Bronchial epithelial cell (primary cell): ENCODE data around the gene KRR1. TPM values are rescaled to one million over a fixed set of nuclear protein-coding genes. Genes with fewer than 3 reads are reported as not detected.
A peak's percentile ranks its signal among the peaks of the same experiment; 100 is the strongest.
"Not testable (repeated sequence)": the region's sequence is repeated elsewhere in the genome, so short reads cannot be mapped to it uniquely, and the experiment has no call there.

Experiments
- DNase-seq: peaks from one replicate; pipeline ENCODE4 v3.0.0-alpha.2; 2010; ENCODE audit warnings: low read depth
- FAIRE-seq: peaks from 2 replicates; lab custom pipeline; 2011; peaks lifted over from hg19 to GRCh38; lab: Jason Lieb, UNC
- H3K27me3 ChIP-seq: 2 replicates; pipeline ENCODE4 v1.5.1; 2011; ENCODE audit warnings: low read length; ENCODE audit not compliant: control insufficient read depth, insufficient read depth
- H3K36me3 ChIP-seq: 2 replicates; pipeline ENCODE4 v1.5.1; 2011; ENCODE audit warnings: low read length; ENCODE audit not compliant: control insufficient read depth, insufficient read depth
- H3K4me3 ChIP-seq: 2 replicates; pipeline ENCODE4 v1.5.1; 2011; ENCODE audit warnings: mild to moderate bottlenecking, low read depth, low read length, control low read depth
- total RNA-seq: library from RNA; depleted of rRNA; stranded (reverse); fragments of >200 nt; gene quantifications from 2 replicates; pipeline ENCODE4 v1.2.1, GENCODE V29; 2014
- TF ChIP-seq, protein P1 (sequence below): IDR thresholded peaks from 2 replicates; pipeline ENCODE4 v1.5.1; 2011; ENCODE audit warnings: mild to moderate bottlenecking, moderate library complexity, low read length, control low read depth, inconsistent platforms; ENCODE audit not compliant: insufficient read depth, severe bottlenecking

KRR1 gene
- total RNA-seq, 1 donor from 2014 or later: 30.8 TPM

DNA sequence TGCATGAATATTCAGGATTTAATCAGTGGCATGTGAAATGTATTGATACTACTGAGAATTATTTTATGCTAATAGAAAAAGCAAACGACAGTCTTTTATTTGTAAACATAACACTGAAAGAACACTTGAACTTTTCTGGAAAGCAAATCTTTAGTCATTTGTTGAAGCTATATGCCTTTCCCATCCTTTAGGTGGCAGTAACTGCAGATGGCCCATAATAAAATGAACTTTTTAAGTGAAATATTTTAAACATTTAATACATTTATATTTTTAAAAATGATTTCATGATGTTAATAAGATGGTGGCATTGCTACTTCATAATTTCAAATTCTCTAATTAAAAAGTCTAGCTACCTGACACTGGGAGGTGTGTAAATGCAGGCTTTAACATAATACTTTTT is 13.9 kb upstream of the KRR1 start:
- no peak for FAIRE-seq
- DNase-seq: no peak
- TF ChIP-seq, protein P1, sequence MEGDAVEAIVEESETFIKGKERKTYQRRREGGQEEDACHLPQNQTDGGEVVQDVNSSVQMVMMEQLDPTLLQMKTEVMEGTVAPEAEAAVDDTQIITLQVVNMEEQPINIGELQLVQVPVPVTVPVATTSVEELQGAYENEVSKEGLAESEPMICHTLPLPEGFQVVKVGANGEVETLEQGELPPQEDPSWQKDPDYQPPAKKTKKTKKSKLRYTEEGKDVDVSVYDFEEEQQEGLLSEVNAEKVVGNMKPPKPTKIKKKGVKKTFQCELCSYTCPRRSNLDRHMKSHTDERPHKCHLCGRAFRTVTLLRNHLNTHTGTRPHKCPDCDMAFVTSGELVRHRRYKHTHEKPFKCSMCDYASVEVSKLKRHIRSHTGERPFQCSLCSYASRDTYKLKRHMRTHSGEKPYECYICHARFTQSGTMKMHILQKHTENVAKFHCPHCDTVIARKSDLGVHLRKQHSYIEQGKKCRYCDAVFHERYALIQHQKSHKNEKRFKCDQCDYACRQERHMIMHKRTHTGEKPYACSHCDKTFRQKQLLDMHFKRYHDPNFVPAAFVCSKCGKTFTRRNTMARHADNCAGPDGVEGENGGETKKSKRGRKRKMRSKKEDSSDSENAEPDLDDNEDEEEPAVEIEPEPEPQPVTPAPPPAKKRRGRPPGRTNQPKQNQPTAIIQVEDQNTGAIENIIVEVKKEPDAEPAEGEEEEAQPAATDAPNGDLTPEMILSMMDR: no peak

DNA sequence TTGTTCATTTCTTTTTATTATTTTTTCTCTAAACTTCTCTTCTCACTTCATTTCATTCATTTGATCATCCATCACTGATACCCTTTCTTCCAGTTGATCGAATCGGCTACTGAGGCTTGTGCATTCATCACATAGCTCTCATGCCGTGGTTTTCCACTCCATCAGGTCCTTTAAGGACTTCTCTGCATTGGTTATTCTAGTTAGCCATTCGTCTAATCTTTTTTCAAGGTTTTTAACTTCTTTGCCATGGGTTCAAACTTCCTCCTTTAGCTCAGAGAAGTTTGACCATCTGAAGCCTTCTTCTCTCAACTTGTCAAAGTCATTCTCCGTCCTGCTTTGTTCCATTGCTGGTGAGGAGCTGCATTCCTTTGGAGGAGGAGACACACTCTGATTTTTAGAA is 10.7 kb upstream of the KRR1 start:
- not testable (repeated sequence) for DNase-seq, H3K4me3 ChIP-seq, H3K27me3 ChIP-seq, H3K36me3 ChIP-seq, FAIRE-seq

More for the DNA sequence above, 13.9 kb upstream of the KRR1 start:
- no peak overlapping the region for H3K4me3 ChIP-seq
- H3K27me3 ChIP-seq: no peaks in the 10 kb centered on the region
- H3K36me3 ChIP-seq: no peaks in the 10 kb centered on the region

DNA sequence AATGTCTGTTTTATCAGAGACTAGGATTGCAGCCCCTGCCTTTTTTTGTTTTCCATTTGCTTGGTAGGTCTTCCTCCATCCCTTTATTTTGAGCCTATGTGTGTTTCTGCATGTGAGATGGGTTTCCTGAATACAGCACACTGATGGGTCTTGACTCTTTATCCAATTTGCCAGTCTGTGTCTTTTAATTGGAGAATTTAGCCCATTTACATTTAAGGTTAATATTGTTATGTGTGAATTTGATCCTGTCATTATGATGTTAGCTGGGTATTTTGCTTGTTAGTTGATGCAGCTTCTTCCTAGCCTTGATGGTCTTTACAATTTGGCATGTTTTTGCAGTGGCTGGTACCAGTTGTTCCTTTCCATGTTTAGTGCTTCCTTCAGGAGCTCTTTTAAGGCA is 9.8 kb upstream of the KRR1 start:
- H3K27me3 ChIP-seq, FAIRE-seq, H3K4me3 ChIP-seq, H3K36me3 ChIP-seq, DNase-seq: not testable (repeated sequence)

DNA sequence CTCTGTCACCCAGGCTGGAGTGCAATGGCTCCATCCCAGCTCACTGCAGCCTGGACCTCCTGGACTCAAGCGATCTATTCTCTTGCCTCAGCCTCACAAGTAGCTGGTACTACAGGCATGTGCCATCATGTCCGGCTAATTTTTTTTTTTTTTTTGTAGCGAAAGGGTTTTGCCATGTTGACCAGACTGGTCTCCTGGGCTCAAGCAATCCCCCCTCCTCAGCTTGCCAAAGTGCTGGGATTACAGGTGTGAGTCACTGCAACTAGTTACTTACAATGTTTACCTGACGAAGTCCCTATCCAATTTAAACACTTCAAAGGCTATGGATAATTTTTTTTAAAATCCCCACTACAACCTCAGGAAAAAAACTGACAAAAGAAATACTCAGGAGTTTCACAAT is 1.8 kb downstream of the KRR1 start:
- peak; percentile 50 for DNase-seq
- TF ChIP-seq, protein P1: no peak

DNA sequence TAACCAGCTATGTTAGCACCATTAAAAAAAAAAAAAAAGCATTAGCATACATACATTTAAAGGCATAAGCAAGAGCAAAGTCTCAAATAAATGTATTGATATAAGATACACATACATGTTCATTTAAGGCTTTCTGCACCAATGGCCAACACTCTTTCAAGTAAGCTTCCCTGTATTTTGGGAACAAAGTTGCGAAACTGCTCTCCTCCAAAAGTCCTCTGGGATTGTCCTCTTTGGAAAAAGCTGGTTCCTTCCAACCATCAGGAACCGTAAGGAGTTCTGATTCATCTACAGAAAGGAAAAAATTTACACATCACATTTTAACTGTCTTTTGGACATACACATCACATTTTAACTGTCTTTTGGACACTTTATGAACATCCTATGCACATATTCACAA is 3.2 kb downstream of the KRR1 start:
- FAIRE-seq (no peak), DNase-seq (no peak)
- Histone ChIP-seq H3K36me3 (peaks cover 5% of the 10 kb centered on the region), H3K4me3 (no peak overlapping the region), H3K27me3 (no peaks in the 10 kb centered on the region)
- TF ChIP-seq, protein P1: no peak

More for the DNA sequence above, 1.8 kb downstream of the KRR1 start:
- no peak for FAIRE-seq
- Histone ChIP-seq H3K36me3 (peaks cover 5% of the 10 kb centered on the region), H3K27me3 (no peaks in the 10 kb centered on the region), H3K4me3 (no peak overlapping the region)

DNA sequence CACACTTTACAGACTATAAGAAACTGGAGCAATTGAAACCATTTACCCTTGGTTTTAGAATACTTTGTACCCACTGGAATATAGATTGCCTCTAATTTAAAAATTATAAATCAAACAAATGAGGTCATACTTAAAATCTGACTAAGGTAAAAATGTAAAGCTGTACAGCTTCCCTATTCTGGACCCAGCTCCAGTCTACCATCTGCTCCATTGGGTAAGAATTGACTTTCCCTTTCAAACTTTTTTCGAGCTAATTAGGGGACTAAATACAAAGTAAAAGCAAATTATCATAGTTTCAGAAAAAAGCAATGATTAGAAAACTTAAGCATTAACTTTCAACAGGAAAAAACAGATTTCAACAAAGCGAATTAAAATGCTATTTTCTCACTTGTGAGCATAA is 4.3 kb downstream of the KRR1 start:
- H3K36me3 ChIP-seq: peaks cover 7% of the 10 kb centered on the region
- FAIRE-seq (no peak), DNase-seq (no peak)
- TF ChIP-seq, protein P1: no peak
- H3K4me3 ChIP-seq: no peak overlapping the region
- no peaks in the 10 kb centered on the region for H3K27me3 ChIP-seq

DNA sequence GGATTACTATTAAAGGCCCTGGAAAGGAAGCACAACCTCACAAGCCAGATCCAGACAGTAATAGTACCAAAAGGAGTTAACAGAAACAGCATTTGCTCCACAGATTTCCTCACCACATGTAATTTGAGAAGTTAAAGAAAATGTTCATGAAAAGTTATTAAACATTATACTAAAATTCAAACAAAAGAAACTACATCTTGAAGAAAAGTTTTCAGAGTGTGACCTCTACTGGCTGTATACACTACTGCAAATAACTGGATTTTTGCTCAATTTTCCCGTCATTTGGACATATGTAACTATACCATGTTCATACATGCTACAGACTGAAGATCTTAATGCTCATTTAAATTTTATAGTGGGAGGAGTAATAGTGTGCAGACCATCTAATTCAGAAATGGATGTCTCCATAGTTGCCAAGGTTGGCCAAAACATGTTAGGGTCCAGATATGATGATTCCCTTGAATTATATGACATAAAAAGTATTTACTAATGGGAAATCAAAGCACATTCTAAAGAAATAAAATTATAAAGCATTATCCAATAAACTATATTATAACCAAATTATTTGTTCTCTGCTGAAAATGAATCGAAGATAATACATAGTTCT is 5.6 kb downstream of the KRR1 start:
- Histone ChIP-seq H3K36me3 (peaks cover 12% of the 10 kb centered on the region), H3K27me3 (no peaks in the 10 kb centered on the region), H3K4me3 (no peak overlapping the region)
- FAIRE-seq (no peak), DNase-seq (peak; percentile 42)
- TF ChIP-seq, protein P1: peak; percentile 39
